GM12878 (cell line): ENCODE data around the gene RPS6KA2. TPM values are rescaled to one million over a fixed set of nuclear protein-coding genes. Genes with fewer than 3 reads are reported as not detected.

Experiments used
- ATAC-seq: fragments of 200-7000 bp; cut with Tn5 transposase; 3 replicates; pipeline ENCODE4 v1.9.1; 2020; ENCODE audit warnings: mild to moderate bottlenecking, moderate library complexity
- BruUV-seq: library from RNA; stranded (reverse); fragments of 400-500 nt; replicated peaks from 2 replicates; lab custom pipeline; 2021; lab: Mats Ljungman, UMichigan
- CTCF ChIA-PET: fragments of 300-600 bp; sonication (Branson Sonifier 250); formaldehyde crosslinking; extraction: SDS; loops from one replicate; lab custom pipeline; 2021; ENCODE audit warnings: inconsistent platforms; lab: Yijun Ruan, JAX
- POLR2A ChIA-PET: fragments of 350-600 bp; formaldehyde crosslinking; extraction: SDS; loops from one replicate; lab custom pipeline; 2021; ENCODE audit warnings: inconsistent platforms; lab: Charles Lee
- RAD21 ChIA-PET: fragments of 300-600 bp; sonication (Branson Sonifier 250); formaldehyde crosslinking; loops from one replicate; lab custom pipeline; 2023; ENCODE audit warnings: antibody characterized with exemption; ENCODE audit not compliant: unreplicated experiment; lab: Charles Lee
- SMC1A ChIA-PET: fragments of 300-600 bp; sonication (Branson Sonifier 250); formaldehyde crosslinking; loops from one replicate; lab custom pipeline; 2023; ENCODE audit not compliant: unreplicated experiment, uncharacterized antibody; lab: Charles Lee
- DNase-seq: peaks from one replicate; pipeline ENCODE4 v3.0.0-alpha.2; 2011; ENCODE audit warnings: low read depth, low spot score
- FAIRE-seq: peaks from 3 replicates; lab custom pipeline; 2011; peaks lifted over from hg19 to GRCh38; lab: Jason Lieb, UNC
- H2AFZ ChIP-seq: 2 replicates; pipeline ENCODE4 v1.6.0; 2011; ENCODE audit warnings: low read depth, low read length, control low read depth; ENCODE audit not compliant: control insufficient read depth
- H3K27ac ChIP-seq: 2 replicates; pipeline ENCODE4 v1.5.1; 2011; ENCODE audit warnings: control low read depth; ENCODE audit not compliant: control insufficient read depth, insufficient read depth
- H3K27me3 ChIP-seq, 2 experiments: replicated peaks in 1 of 2; 2 replicates each; pipeline versions ENCODE4 v1.6.0 to v1.6.1; 2011; ENCODE audit warnings: low read length in 1 of 2; ENCODE audit not compliant: control insufficient read depth in 2 of 2, insufficient read depth in 2 of 2
- H3K36me3 ChIP-seq, 2 experiments: 2 replicates each; pipeline ENCODE4 v1.5.1; 2011; ENCODE audit warnings: low read length in 1 of 2; ENCODE audit not compliant: control insufficient read depth in 2 of 2, insufficient read depth in 2 of 2
- H3K4me1 ChIP-seq: 2 replicates; pipeline ENCODE4 v1.6.1; 2011; ENCODE audit warnings: mild to moderate bottlenecking, low read length, moderate library complexity, mixed read lengths; ENCODE audit not compliant: control insufficient read depth, insufficient read depth
- H3K4me2 ChIP-seq: 2 replicates; pipeline ENCODE4 v1.6.0; 2011; ENCODE audit warnings: control low read depth; ENCODE audit not compliant: control insufficient read depth, insufficient read depth
- H3K4me3 ChIP-seq: fragments of 200-600 bp; sonication (generic); 2 replicates; pipeline ENCODE4 v1.5.1; 2016
- H3K79me2 ChIP-seq: 2 replicates; pipeline ENCODE4 v1.6.0; 2011; ENCODE audit warnings: low read length; ENCODE audit not compliant: control insufficient read depth, insufficient read depth
- H3K9ac ChIP-seq: 2 replicates; pipeline ENCODE4 v1.8.0; 2011; ENCODE audit warnings: low read length, control low read depth, mixed read lengths; ENCODE audit not compliant: control insufficient read depth, insufficient read depth
- H3K9me3 ChIP-seq: replicated peaks from 3 replicates; pipeline ENCODE4 v1.5.1; 2011; ENCODE audit warnings: mild to moderate bottlenecking, low read length; ENCODE audit not compliant: control insufficient read depth, insufficient read depth
- H4K20me1 ChIP-seq: 2 replicates; pipeline ENCODE4 v1.6.0; 2011; ENCODE audit not compliant: control insufficient read depth, insufficient read depth
- HDGF ChIP-seq: fragments of 450-650 bp; IDR thresholded peaks from 2 replicates; pipeline ENCODE4 v1.6.1; 2016; ENCODE audit warnings: antibody characterized with exemption
- MYC ChIP-seq: IDR thresholded peaks from 2 replicates; pipeline ENCODE4 v1.6.1; 2011; ENCODE audit warnings: mild to moderate bottlenecking, low read length, moderate library complexity, inconsistent platforms; ENCODE audit not compliant: insufficient read depth, insufficient replicate concordance, insufficient read length, severe bottlenecking
- PAX8 ChIP-seq: fragments of 450-650 bp; IDR thresholded peaks from 2 replicates; pipeline ENCODE4 v1.6.1; 2017; ENCODE audit warnings: mild to moderate bottlenecking, moderate library complexity
- PML ChIP-seq: IDR thresholded peaks from 2 replicates; pipeline ENCODE4 v1.6.1; 2012; ENCODE audit warnings: low read length, inconsistent platforms
- ZNF217 ChIP-seq: fragments of 450-650 bp; IDR thresholded peaks from 2 replicates; pipeline ENCODE4 v1.6.1; 2017; ENCODE audit warnings: antibody characterized with exemption, mild to moderate bottlenecking
- WGBS: methylation state at CpG from one replicate; pipeline ENCODE4 v1.1.6; 2016; ENCODE audit warnings: low lambda C conversion rate; ENCODE audit not compliant: insufficient replicate concordance, insufficient coverage; ENCODE audit errors: missing lambda C conversion rate; 5-methylcytosine and 5-hydroxymethylcytosine counted together
- in situ Hi-C: fragments of 300-500 bp; cut with MboI; formaldehyde crosslinking; loops from 9 replicates; pipeline ENCODE4 v1.14.3; 2018; ENCODE audit warnings: mixed read lengths
- intact Hi-C: fragments of 100-400 bp; cut with micrococcal nuclease; formaldehyde crosslinking; loops from one replicate; pipeline ENCODE4 v1.14.2; 2022; ENCODE audit not compliant: unreplicated experiment
- polyA plus RNA-seq, 11 experiments: library from polyadenylated mRNA; depleted of rRNA in 4 of 11; unstranded in 6 of 11; stranded (reverse) in 5 of 11; fragments of >200 nt; fragmentation: Nextera tagmentation in 4 of 11; fragmentation: Illumina TruSeq in 1 of 11; extraction: Ambion mirVana in 4 of 11; extraction: Trizol in 1 of 11; gene quantifications; 1 replicate in 1 of 11; 2 replicates in 10 of 11; pipeline versions ENCODE4 v1.2.1 to v1.2.3, GENCODE V29; 2011 to 2016; ENCODE audit warnings: inconsistent platforms in 2 of 11, missing spikeins in 2 of 11, low read depth in 1 of 11
- total RNA-seq, 4 experiments: library from RNA; depleted of rRNA in 3 of 4; stranded (reverse); fragments of >200 nt in 3 of 4; fragmentation: Illumina TruSeq in 1 of 4; extraction: Trizol in 1 of 4; gene quantifications; 2 replicates each; pipeline versions ENCODE4 v1.2.1 to v1.2.3, GENCODE V29; 2013 to 2021
- TF ChIP-seq, protein P1 (sequence below): fragments of 450-650 bp; formaldehyde crosslinking; IDR thresholded peaks from 2 replicates; pipeline ENCODE4 v1.4.0; 2022; ENCODE audit warnings: mild to moderate bottlenecking, moderate library complexity
- TF ChIP-seq, protein P2 (sequence below): fragments of 450-650 bp; IDR thresholded peaks from 2 replicates; pipeline ENCODE4 v1.6.1; 2017; ENCODE audit warnings: mild to moderate bottlenecking, moderate library complexity

Gene RPS6KA2
- total and polyA plus RNA-seq, 10 of the 15 experiments (the other 5 are each of a cell fraction or from before 2014, with no cell fraction given) = 0.02 to 1.0 (median 0.22) TPM; not detected in 1

DNA sequence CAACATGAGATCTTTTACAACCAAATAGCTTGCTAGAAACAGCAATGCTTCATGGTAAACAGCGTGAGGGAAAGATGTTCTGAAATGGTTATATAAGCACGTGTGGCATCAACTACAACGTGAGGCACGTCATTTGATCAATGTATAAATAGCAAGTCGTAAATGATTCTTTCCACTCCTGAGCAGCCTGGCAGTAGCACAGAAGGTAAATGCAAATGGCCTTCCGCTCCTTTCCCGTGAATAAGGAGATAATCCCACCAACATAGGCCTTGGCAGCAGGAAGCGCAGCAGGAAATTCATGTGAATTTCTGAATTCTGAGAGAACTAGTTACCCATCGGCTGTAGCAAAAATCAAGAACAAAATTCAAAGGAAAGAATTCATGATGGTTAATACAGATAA lies 17.0 kb downstream of the RPS6KA2 start (continued):
- TF ChIP-seq, protein P1, sequence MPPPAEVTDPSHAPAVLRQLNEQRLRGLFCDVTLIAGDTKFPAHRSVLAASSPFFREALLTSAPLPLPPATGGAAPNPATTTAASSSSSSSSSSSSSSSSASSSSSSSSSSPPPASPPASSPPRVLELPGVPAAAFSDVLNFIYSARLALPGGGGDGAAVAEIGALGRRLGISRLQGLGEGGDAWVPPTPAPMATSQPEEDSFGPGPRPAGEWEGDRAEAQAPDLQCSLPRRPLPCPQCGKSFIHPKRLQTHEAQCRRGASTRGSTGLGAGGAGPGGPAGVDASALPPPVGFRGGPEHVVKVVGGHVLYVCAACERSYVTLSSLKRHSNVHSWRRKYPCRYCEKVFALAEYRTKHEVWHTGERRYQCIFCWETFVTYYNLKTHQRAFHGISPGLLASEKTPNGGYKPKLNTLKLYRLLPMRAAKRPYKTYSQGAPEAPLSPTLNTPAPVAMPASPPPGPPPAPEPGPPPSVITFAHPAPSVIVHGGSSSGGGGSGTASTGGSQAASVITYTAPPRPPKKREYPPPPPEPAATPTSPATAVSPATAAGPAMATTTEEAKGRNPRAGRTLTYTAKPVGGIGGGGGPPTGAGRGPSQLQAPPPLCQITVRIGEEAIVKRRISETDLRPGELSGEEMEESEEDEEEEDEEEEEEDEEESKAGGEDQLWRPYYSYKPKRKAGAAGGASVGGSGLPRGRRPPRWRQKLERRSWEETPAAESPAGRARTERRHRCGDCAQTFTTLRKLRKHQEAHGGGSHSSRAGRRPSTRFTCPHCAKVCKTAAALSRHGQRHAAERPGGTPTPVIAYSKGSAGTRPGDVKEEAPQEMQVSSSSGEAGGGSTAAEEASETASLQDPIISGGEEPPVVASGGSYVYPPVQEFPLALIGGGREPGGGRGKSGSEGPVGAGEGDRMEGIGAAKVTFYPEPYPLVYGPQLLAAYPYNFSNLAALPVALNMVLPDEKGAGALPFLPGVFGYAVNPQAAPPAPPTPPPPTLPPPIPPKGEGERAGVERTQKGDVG = no peak

DNA sequence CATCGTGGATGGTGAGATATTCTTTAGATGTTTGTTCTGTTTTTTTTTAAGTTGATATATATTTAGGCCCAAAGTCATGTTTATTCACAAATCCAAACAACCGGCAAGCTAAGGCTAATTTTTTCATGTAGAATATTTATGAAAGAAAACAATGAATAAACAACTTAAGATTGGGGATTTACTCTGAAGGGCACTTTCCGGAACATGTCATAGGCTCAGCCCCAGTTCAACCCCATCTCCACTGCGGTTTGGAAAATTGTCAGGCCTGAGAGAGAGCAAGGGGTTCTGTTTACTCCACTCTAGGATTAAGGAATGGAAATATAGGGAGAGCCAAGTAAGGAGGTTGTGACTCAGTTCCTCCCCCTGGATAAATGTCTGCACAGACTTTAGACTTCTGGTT lies 18.3 kb downstream of the RPS6KA2 start:
- Histone ChIP-seq H3K27ac (no peak overlapping the region), H3K79me2 (no peaks in the 10 kb centered on the region), H3K4me3 (no peak overlapping the region), H3K36me3 (no peaks in the 10 kb centered on the region)
- CTCF ChIA-PET = no interaction called here
- TF ChIP-seq ZNF217 = no peak
- TF ChIP-seq, all 136 proteins: peak for 0
- 74% methylated on average over 4 of the region's 4 CpGs for WGBS
- in situ Hi-C loops (no loop called here), intact Hi-C loops (no loop called here)
- Histone ChIP-seq H3K27me3 (no peaks in the 10 kb centered on the region), H3K4me1 (no peaks in the 10 kb centered on the region), H3K9me3 (no peaks in the 10 kb centered on the region), H2AFZ (no peak overlapping the region), H3K4me2 (no peak overlapping the region), H4K20me1 (no peaks in the 10 kb centered on the region), H3K9ac (no peak overlapping the region)
- FAIRE-seq = no peak
- POLR2A ChIA-PET = no interaction called here
- no TSS peak for BruUV-seq
- SMC1A ChIA-PET = no interaction called here
- no peak for DNase-seq
- ATAC-seq = no peak
- RAD21 ChIA-PET = no interaction called here

DNA sequence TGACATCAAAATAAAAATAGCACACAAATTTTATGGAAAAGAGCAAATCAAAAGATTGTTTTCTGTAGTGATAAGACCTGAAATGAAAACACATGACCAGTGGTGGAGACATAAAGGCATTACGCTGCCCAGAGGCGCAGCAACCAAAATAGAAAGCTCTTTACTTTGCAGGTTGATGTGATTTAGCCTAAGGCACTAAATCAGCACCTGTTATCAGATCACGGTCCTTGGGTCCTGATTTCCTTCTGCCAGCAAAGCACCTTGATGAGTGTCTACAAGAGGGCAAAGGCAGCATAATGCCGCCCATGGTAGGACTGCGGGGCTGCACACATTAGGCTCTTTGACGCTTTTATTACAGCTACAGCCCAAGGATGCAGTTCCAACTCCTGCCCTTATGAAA lies 21.3 kb downstream of the RPS6KA2 start:
- Histone ChIP-seq H4K20me1 (no peaks in the 10 kb centered on the region), H3K27ac (no peak overlapping the region), H3K79me2 (no peaks in the 10 kb centered on the region), H2AFZ (no peak overlapping the region), H3K27me3 (no peaks in the 10 kb centered on the region), H3K4me1 (no peaks in the 10 kb centered on the region), H3K9ac (no peak overlapping the region), H3K9me3 (no peaks in the 10 kb centered on the region; the same call in 1 of the 3 replicates), H3K4me2 (no peak overlapping the region), H3K36me3 (no peaks in the 10 kb centered on the region), H3K4me3 (no peak overlapping the region)
- BruUV-seq = no TSS peak
- in situ Hi-C loops (no loop called here), intact Hi-C loops (no loop called here)
- no peak for FAIRE-seq
- no peak for ATAC-seq
- 79% methylated on average over 6 of the region's 6 CpGs for WGBS
- SMC1A ChIA-PET = no interaction called here
- POLR2A ChIA-PET = no interaction called here
- RAD21 ChIA-PET = no interaction called here
- no peak for DNase-seq
- CTCF ChIA-PET = no interaction called here
- no peak for TF ChIP-seq MYC
- TF ChIP-seq, protein P2, sequence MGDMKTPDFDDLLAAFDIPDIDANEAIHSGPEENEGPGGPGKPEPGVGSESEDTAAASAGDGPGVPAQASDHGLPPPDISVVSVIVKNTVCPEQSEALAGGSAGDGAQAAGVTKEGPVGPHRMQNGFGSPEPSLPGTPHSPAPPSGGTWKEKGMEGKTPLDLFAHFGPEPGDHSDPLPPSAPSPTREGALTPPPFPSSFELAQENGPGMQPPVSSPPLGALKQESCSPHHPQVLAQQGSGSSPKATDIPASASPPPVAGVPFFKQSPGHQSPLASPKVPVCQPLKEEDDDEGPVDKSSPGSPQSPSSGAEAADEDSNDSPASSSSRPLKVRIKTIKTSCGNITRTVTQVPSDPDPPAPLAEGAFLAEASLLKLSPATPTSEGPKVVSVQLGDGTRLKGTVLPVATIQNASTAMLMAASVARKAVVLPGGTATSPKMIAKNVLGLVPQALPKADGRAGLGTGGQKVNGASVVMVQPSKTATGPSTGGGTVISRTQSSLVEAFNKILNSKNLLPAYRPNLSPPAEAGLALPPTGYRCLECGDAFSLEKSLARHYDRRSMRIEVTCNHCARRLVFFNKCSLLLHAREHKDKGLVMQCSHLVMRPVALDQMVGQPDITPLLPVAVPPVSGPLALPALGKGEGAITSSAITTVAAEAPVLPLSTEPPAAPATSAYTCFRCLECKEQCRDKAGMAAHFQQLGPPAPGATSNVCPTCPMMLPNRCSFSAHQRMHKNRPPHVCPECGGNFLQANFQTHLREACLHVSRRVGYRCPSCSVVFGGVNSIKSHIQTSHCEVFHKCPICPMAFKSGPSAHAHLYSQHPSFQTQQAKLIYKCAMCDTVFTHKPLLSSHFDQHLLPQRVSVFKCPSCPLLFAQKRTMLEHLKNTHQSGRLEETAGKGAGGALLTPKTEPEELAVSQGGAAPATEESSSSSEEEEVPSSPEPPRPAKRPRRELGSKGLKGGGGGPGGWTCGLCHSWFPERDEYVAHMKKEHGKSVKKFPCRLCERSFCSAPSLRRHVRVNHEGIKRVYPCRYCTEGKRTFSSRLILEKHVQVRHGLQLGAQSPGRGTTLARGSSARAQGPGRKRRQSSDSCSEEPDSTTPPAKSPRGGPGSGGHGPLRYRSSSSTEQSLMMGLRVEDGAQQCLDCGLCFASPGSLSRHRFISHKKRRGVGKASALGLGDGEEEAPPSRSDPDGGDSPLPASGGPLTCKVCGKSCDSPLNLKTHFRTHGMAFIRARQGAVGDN = no peak
- TF ChIP-seq PAX8 = no peak
- no peak for TF ChIP-seq HDGF
- TF ChIP-seq PML = no peak
